IPS-11a (cell line): ENCODE results near the gene FBXW11.

ENCODE experiments used
- H3K4me3 ChIP-seq: one replicate; pipeline ENCODE4 v1.5.1; 2013; ENCODE audit warnings: low read depth, low read length, control low read depth

The FBXW11 gene

DNA sequence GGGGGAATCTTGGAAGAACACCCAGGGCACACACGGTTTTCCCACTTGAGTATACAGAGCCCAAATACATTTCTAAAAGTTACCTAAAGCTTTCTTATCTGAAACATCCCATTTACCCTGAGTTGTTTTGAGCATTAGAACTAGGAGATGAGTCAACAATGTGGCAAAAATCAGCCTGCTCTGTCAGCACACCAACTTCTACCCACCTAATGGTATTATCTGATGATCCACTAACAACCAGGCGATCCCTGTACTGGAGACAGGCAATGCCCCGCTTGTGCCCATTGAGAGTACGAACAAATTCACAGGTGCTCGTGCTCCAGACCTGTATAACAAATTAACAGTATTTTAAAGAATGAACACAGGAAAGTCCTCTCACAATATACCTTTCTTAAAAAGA is 133.8 kb downstream of the FBXW11 start:
- no peak overlapping the region for H3K4me3 ChIP-seq

DNA sequence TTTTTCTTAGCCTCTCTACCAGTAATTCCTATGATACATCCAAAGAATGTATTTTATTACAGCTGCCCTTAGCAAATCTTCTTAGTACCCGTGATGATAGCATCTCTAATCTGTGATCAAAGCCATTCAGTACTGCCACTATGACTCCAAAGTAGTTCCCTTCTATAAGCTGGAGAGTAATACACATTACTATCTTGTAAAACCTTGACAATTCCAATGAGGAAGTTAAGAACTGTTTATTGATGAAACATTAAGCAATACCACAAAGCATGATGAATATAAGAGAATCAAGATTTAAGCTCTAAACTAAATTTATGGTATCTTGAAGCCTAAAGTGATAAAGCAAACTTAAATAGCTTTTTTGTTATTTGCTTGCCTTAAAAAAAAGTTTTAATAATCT is 134.7 kb downstream of the FBXW11 start:
- H3K4me3 ChIP-seq: no peak overlapping the region

DNA sequence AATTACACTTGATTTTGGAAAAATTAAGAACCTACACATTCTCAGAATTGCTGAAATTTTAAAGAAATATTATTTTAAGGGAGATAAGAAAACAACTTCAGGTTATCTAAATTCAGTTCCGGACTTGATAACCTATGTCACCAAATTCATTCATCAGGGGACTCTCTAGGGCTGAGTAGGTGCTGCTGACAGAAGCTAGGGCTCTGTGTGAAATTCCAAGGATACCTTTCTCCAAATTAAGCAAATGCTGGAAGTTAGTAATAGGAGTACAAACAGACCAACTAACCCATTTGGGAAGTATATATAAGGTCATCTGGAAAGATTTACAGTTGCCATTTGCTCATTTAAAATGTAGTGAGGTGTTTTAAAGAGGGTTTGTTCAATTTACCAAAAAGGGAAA is 136.5 kb downstream of the FBXW11 start:
- no peak overlapping the region for H3K4me3 ChIP-seq

DNA sequence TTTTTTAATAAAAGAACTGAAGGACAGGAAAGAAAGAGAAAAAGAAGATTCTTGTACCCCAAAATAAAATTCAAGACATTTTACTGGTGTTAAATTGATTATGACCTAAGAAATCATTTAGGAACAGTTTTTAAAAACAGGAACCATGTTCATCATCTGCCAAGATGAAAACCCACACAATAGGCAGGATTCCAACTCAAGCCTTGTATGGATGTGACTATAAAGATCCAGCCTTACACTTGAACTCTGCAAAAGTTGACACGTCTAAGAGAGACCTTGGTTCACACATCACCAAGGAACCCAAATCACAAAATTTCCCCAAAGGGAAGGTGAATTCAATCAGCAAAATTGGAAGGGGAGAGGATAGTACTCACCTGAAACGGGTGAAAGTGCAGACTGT is 138.2 kb downstream of the FBXW11 start:
- no peak overlapping the region for H3K4me3 ChIP-seq

DNA sequence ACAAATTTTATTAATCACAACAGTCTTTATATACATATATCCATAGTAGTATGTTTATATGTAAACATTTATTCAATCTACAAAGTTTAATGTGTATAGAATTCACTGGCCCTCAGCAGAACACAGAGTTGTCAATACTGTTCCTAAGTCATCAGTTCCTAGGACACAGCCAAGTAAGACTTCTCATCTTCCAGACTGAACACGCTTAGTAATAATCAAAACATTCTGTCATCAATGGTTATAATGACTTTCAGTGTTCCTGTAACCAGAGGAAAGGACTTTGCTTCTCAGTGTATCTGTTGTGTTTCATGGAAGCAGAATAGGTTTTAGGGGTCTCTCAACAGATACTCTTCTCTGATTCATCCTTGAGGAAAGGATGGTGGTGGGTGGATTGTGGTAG is 138.7 kb downstream of the FBXW11 start:
- no peak overlapping the region for H3K4me3 ChIP-seq

DNA sequence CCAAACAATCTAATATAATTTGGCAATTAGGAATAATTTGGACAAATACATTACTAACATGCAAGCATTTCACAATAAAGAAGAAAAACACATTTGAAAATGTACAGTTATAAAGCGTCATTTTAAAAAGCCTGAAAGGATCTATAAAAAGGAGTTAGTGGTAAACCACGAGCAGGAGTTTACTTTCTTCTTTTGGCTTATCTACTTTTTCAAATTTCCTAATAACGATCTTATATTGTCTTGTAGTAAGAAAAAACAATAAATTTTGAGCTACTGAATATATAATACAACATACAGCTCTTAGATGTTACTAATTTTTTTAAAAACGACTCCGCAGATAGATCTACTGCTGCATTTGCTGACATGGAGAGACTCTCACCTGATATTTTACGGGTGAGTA is 141.0 kb downstream of the FBXW11 start:
- H3K4me3 ChIP-seq: no peak overlapping the region

DNA sequence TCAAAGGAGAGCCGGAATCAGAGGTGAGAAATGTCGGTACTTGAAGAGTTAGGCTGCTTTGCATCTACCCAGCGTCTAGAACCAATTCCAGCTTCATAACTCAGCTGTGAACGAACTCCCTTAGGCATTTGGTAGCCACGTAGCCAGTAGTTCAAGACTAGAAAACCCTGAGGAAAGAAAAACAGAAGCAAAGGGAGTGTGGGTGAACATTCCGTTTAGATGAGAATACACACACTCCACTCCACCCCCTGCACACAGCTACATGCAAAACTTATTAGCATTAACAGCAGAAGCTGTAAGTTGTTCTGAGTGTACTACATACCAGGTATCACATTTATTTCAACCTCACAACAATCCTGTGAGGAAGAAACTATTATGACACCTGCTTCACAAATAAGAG is 142.5 kb downstream of the FBXW11 start:
- H3K4me3 ChIP-seq: no peak overlapping the region

DNA sequence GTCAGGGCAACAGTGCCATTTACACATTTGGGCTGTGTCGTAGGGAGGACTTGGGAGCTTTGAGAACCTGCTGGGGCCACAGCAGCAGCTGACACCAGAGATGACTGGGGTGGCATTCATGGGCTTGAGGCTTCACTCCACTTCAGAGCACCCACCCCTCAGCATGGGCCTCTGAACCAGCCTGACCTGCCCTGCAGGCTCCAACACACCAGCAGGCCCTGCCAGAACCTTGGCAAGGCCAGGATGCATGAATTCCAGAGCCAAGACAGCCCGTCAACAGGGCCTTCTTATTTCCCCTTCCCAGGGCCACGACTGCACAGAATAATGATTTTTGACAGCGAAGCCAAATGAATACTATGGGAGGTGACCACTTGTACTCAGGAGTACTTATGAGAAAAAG is 143.8 kb downstream of the FBXW11 start:
- H3K4me3 ChIP-seq: no peak overlapping the region

DNA sequence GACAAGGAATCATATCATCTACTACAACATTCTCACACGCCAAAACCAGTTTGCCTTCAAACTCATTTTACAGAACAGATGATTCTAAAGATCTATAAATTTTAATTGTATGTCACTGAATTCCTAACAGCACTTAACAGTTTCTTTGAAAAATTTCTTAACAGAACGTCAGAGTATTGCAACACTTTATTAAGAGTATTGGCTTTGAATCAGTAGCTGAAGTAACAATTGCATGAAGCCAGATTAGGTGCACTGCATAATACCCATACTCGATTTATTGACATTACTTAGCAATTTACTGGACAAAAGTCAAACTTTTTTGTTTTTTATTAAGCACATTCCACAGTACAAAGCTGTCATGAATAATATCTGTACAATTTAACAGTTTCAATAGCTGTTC is 145.1 kb downstream of the FBXW11 start:
- H3K4me3 ChIP-seq: no peak overlapping the region

DNA sequence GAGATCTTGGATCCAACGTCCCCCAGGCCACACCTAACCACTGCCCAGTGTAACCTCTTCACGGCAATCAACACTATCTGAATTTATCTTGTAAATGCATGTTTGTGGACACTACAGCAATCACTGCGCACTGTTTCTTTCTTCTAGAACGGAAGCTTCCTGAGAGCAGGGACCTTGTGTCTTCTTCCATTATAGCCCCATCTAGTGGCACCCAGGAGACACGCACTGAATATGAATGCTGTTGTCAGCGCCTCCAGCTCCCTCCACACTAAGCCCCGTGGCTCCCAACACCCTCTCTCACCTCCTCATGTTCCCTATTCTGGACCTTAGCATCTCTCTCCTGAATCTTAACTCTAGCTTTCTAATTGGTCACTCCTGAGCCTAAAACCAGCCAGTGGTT is 148.1 kb downstream of the FBXW11 start:
- H3K4me3 ChIP-seq: no peak overlapping the region

DNA sequence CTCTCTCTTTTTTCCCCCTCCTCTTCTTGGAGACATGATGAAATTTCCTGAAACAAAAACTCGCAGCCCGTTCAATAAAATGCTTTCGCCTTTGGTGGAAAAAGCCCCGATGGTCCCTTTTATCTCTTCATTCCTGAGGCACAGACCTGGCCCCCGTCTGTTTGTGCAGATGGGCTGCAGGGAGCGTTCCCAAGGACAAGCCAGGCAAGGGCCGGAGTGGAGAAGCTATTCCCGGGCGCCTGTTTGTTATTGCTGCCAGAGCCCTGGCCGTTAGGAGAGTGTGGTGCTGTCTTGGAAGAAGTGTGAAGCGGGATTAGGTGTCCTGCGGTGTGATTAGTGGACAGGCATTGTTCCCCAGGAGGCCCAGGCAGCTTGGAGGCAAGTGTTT is 149.0 kb downstream of the FBXW11 start:
- no peak overlapping the region for H3K4me3 ChIP-seq

DNA sequence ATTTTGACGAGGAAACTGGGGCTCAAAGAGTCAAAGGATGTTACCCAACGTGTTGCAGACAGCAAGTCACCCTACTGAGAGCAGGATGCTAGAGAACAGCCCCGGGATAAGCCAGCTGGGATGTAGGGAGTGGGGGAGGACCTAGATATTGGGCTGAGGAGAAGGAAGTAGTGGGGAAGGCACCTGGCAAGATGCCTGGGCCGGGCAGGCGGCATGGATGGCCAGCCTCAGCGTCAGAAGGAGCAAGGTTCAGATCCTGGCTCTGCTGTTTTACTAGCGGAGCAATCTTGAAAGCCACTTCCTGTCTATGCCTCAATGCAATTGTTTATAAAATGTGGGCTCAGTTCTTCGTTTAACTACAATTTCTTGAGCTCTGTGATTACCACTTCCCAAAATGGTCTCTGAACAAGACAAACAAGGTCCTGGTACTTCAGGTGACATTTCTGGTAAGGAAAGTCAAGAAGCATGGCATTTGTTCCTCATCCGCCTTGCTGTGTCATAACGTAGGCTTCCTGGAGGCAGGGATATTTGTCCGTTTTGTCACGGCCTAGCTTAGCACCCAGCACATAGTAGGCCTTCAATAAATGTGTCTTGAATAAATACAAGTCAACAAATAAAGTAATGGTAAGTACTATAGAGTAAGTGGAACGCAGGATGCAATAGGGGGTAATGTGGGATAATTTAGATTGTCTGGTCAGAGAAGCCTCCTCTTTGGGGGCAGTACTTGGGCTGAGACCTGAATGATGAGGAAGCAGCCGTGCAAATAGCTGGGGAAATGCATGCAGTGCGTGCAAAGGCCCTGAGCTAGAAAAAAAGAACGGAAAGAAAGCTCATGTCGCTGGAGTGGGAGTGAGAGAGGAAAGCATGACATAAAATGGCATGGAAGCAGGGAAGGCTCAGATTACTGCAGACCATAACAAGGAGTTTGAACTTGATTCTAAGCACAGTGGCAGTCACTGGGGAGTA is 150.4 kb downstream of the FBXW11 start:
- H3K4me3 ChIP-seq: no peak overlapping the region

DNA sequence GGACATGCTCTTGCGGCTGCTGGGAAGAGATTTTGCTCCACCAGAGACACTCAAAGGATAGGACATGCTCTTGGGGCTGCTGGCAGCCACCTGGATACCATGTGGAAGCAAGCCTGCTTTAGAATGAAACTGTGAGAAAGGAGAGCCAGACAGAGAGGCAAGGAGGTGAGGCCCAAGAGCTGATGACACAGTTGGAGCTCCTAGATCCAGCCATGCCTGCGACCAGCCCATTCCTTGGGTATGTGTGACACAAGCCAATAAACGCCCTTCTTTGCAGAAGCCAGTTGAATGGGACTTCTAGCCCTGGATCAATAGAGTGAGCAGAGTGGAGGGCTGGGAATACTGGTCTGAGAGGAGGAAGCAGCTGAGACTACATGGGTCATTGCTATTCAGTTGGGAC is 151.2 kb downstream of the FBXW11 start:
- no peak overlapping the region for H3K4me3 ChIP-seq

DNA sequence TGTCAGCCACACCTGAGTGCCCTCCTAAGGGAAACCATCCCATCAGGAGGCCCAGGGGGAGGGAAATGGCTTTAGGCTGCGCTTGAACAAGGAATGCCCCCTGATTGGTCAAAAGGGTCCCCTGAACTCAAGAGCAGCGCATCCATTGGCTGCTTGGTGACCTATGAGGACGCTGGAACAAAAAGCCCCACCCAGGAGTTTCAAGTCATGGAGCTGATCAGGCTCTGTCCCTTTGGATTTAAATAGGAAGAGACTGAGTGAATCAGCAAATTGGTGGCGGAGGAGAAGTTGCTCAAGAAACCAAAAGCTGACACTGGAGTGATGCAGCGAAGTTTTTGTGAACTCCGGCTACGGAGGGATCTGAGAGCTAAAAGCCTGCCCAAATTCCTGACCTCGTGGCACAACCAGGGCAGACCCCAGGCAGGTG is 154.2 kb downstream of the FBXW11 start:
- no peak overlapping the region for H3K4me3 ChIP-seq

DNA sequence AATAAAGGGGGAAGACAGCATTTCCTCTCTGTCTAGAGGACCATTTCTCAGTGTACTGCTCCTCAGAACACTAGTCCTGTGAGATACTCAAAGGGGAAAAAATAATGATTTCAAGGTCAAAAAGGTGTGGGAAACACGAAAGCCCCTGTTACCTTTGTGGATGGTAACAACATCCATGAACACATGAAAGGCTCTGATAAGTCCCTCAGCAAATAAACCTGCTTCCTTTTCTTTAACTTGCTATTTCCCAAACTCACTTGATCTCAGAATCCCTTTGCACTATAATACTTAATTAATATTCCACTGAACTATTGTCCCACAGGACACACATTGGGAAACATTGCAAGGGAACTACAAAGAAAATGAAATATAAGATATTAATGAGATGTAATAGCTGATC is 155.2 kb downstream of the FBXW11 start:
- H3K4me3 ChIP-seq: no peak overlapping the region

DNA sequence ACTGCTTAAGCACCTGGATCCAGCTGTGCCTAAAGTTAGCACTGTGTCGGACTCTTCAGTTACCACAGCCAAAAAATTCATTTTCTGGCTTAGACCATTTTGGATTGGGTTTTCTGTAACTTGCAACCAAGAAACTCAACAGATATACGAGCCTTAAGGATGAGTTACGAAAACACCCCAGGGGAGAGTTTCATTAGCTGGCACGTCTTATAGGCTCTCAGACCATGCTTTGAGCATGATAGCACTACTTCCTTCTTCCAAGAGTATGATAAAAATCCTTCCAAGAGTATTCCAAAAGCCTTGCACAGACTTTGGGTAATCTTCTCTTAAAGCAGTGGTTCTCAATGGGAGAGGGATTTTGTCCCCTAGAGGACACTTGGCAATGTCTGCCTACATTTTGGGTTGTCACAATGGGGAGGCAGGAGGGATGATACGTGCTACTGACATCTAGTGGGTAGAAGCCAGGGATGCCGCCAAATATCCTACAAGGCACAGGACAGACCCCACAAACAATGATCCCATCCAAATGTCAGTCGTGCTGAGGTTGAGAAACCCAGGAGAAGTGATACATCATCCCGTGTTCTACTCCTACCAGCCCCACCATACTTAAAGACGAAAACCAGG is 156.0 kb downstream of the FBXW11 start:
- H3K4me3 ChIP-seq: no peak overlapping the region

DNA sequence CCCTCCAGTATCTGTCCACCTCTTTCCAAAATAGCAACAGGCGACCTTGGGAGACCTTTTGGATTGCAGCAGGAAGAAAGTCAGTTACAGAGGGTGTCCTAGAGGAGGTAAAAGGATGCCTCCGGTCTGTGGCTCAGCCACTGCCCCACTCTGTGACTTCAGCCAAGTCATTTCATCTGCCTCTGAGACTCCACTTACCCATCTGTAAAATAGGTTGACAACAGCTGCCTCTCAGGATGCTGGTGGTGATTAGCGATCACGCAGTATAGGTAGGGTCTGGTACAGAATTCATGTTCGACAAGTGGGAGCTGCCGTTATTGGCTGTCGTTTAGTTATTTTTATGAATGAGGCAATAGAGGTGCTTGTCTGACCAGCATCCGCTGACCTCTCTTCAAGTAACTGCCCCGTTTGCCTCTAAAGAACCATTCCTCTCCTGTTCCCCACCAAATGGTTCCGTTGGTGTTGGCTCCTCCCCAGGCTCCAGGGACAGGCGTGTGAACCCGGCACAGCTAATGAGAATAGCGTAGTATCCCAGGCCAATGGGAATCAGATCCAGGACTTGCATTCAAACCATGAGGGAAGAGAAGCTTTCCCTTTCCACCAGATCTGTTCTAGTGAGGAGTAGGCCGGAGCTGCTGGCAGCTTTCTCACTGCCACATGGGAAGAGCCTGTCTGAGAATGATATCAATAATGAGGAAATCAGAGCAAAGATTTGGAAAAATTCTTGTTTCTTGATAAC is 156.7 kb downstream of the FBXW11 start:
- no peak overlapping the region for H3K4me3 ChIP-seq

DNA sequence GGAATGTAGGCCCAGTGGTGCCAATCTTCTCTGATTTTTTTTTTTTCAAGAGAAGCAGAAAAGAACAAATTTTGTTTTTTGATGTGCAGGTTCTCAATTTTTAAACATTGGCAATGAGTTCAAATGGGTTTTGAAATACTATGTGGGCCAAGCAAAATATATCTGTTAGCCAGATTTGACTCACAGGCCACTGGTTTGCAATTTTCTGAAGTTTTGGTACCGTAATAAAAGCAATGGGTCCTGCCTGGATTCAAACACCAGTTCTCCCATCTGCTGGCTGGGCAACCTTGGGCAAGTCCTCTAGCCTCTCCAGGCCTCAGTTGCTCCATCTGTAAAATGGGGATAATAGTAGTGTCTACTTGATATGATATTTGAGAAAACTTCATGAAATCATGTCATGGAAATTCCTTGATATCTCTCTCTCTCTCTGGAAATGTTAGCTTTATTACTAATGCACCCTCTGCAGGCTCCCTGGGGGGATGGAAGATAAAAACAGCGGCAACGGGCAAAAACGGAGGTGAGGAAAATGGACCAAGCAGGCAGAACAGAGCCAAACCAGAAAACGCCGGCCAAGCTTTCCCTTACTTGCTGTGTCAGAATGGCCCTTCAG is 157.4 kb downstream of the FBXW11 start:
- H3K4me3 ChIP-seq: no peak overlapping the region

DNA sequence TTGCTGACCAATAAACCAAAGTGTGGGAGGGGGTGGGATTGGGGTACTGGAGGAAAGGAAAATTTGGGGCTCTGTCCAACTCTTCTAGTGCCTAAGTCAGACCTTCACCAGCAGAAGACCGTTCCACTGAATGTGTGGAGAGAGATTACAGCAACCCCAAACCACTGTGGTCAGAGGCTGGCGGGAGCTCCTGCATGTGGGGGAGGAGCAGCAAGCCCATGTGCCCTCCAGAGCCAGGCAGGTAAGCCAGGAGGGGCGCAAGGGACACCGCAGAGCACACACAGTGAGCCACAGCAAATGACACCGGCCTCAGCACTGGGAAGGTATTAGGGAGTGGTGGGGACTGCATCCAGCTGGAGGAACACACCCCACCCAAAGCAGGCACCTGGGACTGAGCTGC is 158.0 kb downstream of the FBXW11 start:
- no peak overlapping the region for H3K4me3 ChIP-seq

DNA sequence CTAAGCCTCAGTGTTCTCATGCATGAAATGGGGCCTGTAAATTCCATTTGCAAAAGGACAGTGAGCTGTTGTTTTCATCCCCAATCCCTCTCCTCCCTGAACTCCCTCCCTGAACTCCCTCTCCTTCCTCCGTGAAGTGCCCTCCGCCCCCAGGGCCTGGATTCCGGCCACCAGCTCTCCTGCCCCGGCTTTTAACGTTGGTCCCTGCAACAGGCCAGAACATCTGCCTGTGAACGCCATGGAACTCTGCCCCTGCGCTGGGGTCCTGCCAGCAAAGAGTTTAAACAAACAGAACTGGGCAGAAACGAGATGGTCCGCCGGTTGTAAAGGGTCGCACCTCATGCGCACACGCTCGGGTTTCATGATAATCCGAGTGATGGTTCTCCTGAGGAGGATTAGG is 158.4 kb downstream of the FBXW11 start:
- no peak overlapping the region for H3K4me3 ChIP-seq

DNA sequence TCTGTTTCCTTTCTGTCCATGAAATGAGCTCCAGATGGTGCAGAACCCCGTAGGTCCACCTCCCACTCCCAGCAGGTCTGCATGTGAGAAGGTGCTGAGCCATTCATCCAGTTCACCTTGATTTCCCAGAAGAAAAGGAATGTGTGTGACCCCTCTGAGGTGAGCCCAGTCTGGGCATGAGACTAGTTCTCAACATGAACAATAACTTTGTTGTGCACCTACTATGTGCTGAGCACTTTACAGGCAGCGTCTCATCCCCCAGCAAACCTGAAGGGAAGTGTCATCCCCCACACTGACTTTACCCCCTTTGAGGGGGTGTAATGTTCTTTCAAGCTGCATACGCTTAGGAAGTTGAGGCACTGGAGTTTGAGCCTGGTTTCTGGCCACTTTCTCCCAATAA is 159.4 kb downstream of the FBXW11 start:
- H3K4me3 ChIP-seq: no peak overlapping the region
